Uterus (tissue), 4 donors: Measurements from ENCODE around the gene FUT1. TPM values are rescaled to one million over a fixed set of nuclear protein-coding genes. Genes with fewer than 3 reads are reported as not detected.
A peak's percentile ranks its signal among the peaks of the same experiment; 100 is the strongest.

ENCODE experiments used
- DNase-seq, 2 donors: peaks; one replicate each; pipeline ENCODE4 v3.0.0-alpha.2; 2019 to 2020
- H3K27ac ChIP-seq, 2 donors: fragments of 200-600 bp; sonication (generic); 1 replicate in 1 of 2; 2 replicates in 1 of 2; pipeline ENCODE4 v1.5.1; 2016 to 2018
- H3K27me3 ChIP-seq, 2 donors: fragments of 200-600 bp; sonication (generic); one replicate each; pipeline ENCODE4 v1.5.1; 2018 to 2019; ENCODE audit warnings: control low read depth in 1 of 2
- H3K36me3 ChIP-seq, 2 donors: fragments of 200-600 bp; sonication (generic); one replicate each; pipeline ENCODE4 v1.5.1; 2019; ENCODE audit warnings: control low read depth in 1 of 2
- H3K4me1 ChIP-seq, 2 donors: fragments of 200-600 bp; sonication (generic); one replicate each; pipeline ENCODE4 v1.5.1; 2018 to 2019; ENCODE audit warnings: control low read depth in 1 of 2
- H3K4me3 ChIP-seq, 2 donors: fragments of 200-600 bp; sonication (generic); 1 replicate in 1 of 2; 2 replicates in 1 of 2; pipeline ENCODE4 v1.5.1; 2018 to 2019; ENCODE audit warnings: mild to moderate bottlenecking in 1 of 2
- H3K9me3 ChIP-seq, 2 donors: fragments of 200-600 bp; sonication (generic); one replicate each; pipeline ENCODE4 v1.5.1; 2019; ENCODE audit warnings: control low read depth in 1 of 2
- CTCF ChIP-seq, 4 experiments: fragments of 200-600 bp in 2 of 4; fragments of 450-650 bp in 2 of 4; sonication (generic) in 2 of 4; IDR thresholded peaks; one replicate each; pipeline ENCODE4 v1.5.1; 2016 to 2019; ENCODE audit warnings: antibody characterized with exemption in 4 of 4, mild to moderate bottlenecking in 2 of 4, moderate library complexity in 1 of 4
- POLR2A ChIP-seq, 2 donors: fragments of 450-650 bp; IDR thresholded peaks; one replicate each; pipeline ENCODE4 v1.6.1; 2016; ENCODE audit warnings: antibody characterized with exemption in 2 of 2, mild to moderate bottlenecking in 1 of 2, moderate library complexity in 1 of 2
- intact Hi-C: fragments of 100-400 bp; cut with DNase I; formaldehyde crosslinking; loops from one replicate; pipeline ENCODE4 v1.15.1; 2023; ENCODE audit warnings: low total_unique reads
- total RNA-seq, 4 donors: library from RNA; depleted of rRNA in 3 of 4; stranded (reverse); fragments of >200 nt in 3 of 4; gene quantifications; one replicate each; pipeline versions ENCODE4 v1.1.0 to v1.2.4, GENCODE V29; 2014 to 2023
- donor health status: DM: yes; HTN: yes; CAD: no.

Gene FUT1
- total RNA-seq, 4 donors from 2014 or later: 1.5 to 17.7 (median 4.4) TPM

DNA sequence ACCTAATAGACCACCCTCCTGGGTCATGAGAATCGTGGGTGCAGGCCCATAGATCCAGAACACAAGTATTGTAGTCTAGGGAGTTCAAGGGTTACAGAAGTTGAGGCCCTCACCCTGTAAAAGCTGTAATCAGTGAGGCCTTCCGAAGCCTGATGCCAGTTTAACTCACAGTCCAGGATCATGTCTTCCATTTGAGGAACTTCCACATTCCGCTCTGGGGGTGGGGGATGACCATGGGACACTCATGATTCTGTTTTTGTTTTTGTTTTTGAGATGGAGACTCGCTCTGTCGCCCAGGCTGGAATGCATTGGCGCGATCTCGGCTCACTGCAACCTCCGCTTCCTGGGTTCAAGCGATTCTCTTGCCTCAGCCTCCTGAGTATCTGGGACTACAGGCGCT lies 10.3 kb downstream of the FUT1 start:
- no peaks in the 10 kb centered on the region for H3K9me3 ChIP-seq
- intact Hi-C loops: no loop called here
- H3K4me1 ChIP-seq: peaks cover 0 to 5% of the 10 kb centered on the region in 2 donors
- no peak for TF ChIP-seq POLR2A (IDR thresholded peaks at IDR 0.05)
- no peak for TF ChIP-seq CTCF (IDR thresholded peaks at IDR 0.05)
- no peak overlapping the region for H3K4me3 ChIP-seq
- no peaks in the 10 kb centered on the region for H3K27me3 ChIP-seq
- no peaks in the 10 kb centered on the region for H3K36me3 ChIP-seq
- H3K27ac ChIP-seq: peak overlapping the region in 1 of 2 donors; percentile 81
- DNase-seq: no peak

DNA sequence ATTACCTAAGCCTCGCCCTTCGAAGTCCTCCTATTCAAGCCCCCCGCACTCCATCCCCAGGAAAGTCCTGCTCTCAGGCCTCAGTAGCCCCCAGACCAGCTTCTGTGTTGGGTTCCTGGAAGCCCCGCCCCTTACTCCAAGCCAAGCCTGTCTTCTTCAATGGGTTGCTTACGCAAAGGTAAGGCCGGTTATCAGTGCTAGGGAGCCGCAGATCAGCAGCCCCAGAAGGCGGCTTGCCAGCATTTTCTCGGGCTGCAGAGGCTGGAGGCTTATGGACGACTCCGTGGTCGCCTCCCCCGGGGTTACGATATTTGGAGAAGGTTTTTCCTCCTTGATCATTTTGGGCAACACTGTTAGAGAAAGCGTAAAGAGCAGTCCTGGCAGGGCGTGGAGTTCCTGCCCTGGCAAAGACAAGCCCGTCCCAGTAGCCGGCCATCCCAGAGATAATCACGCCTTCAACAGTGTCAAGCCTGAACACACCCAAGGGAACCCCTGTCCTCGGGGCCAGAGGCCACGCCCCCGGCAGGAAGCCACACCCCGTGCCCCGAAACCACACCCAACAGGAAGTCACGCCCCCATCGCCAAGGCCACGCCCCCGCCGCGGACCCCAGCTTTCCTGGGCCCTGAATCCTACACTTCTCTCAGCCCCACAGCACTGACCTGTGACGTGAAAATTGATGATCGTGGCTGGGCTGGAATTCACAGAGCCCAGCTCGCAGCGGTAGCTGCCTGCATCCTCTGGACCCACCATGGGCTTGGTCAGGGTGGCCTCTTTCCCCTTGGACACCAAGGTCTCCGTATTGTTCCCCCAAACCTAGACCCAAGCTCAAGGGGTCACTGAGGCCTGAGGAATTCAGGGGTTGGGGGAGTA lies 11.1 kb downstream of the FUT1 start:
- peak overlapping the region; percentile 73 to 81 for H3K27ac ChIP-seq
- no peaks in the 10 kb centered on the region for H3K27me3 ChIP-seq
- no peaks in the 10 kb centered on the region for H3K36me3 ChIP-seq
- H3K4me1 ChIP-seq: peaks cover 0 to 5% of the 10 kb centered on the region in 2 donors
- TF ChIP-seq POLR2A (IDR thresholded peaks at IDR 0.05) (peak; percentile 24 to 38), CTCF (IDR thresholded peaks at IDR 0.05) (no peak)
- H3K9me3 ChIP-seq: no peaks in the 10 kb centered on the region
- H3K4me3 ChIP-seq: peak overlapping the region in 1 of 2 donors; percentile 1
- intact Hi-C loops: no loop called here
- peak in 1 of 2 donors; percentile 60 for DNase-seq

DNA sequence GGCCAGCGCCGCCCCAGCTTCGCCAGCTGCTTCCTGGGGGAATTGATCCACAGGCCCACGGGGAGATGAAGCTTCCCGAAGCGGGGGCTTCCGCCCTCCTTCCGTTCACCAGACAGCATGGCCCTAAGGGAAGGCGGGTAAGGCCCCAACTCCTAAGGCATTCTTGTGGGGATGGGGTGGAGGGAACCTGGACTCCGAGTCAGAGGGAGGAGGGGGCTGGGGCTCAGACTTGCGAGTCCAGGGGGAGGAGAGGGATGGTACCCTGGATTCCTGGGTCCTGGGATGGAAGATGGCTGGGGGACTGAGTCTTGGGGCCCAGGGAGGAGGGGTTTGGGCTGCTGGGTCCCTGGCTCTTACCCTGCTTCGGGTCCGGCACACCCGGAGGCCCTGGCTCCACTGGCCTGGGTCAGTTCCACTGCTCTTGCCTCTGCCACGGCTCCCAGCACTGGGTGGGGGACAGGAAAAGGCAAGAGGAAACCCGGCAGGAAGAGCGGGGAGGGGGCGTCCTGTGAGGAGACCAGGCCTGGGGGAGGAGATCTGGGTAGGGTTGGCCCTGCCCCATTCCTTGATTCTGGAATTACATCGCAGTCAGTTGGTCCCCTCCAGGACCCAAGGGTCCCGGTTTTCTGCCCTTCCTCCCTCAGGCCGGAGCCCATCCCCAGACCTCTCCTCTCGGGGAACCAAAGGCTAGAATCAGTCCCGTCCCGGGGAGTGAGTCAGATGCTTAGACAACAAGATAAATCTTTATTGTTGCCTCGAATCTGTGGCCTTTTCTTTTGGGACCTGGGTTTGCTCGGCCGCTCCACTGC lies 12.1 kb downstream of the FUT1 start, which contains the start of gene RASIP1:
Gene RASIP1, minus strand, starts transcription at position 447 of the 809 bp plus-strand sequence. Its CDS starts 328 bp downstream, at position 119.
- peaks cover 0 to 5% of the 10 kb centered on the region in 2 donors for H3K4me1 ChIP-seq
- H3K36me3 ChIP-seq: no peaks in the 10 kb centered on the region
- DNase-seq: peak in 1 of 2 donors; percentile 69
- H3K9me3 ChIP-seq: no peaks in the 10 kb centered on the region
- intact Hi-C loops: no loop called here
- no peak for TF ChIP-seq CTCF (IDR thresholded peaks at IDR 0.05)
- TF ChIP-seq POLR2A (IDR thresholded peaks at IDR 0.05): peak; percentile 21 to 29
- peak within 1 kb of the TSS; percentile 9 to 49 for H3K4me3 ChIP-seq
- H3K27me3 ChIP-seq: no peaks in the 10 kb centered on the region
- H3K27ac ChIP-seq: peak within 1 kb of the TSS; percentile 73 to 81

- no peak for TF ChIP-seq CTCF (IDR thresholded peaks at IDR 0.05)
- no peak for TF ChIP-seq POLR2A (IDR thresholded peaks at IDR 0.05)
- DNase-seq: no peak
- intact Hi-C loops: no loop called here
Measured at GRCh38 chr19:48739404-48740163, 12.9 kb downstream of the FUT1 start.

More at GRCh38 chr19:48739404-48740163, 12.9 kb downstream of the FUT1 start:
- Histone ChIP-seq H3K27ac (peak overlapping the region; percentile 73 to 81), H3K27me3 (no peaks in the 10 kb centered on the region), H3K4me3 (peak overlapping the region; percentile 9 to 49), H3K36me3 (no peaks in the 10 kb centered on the region), H3K9me3 (no peaks in the 10 kb centered on the region), H3K4me1 (peaks cover 0 to 5% of the 10 kb centered on the region in 2 donors)
